ENCODE results near the gene SPIB.

Gene SPIB

DNA sequence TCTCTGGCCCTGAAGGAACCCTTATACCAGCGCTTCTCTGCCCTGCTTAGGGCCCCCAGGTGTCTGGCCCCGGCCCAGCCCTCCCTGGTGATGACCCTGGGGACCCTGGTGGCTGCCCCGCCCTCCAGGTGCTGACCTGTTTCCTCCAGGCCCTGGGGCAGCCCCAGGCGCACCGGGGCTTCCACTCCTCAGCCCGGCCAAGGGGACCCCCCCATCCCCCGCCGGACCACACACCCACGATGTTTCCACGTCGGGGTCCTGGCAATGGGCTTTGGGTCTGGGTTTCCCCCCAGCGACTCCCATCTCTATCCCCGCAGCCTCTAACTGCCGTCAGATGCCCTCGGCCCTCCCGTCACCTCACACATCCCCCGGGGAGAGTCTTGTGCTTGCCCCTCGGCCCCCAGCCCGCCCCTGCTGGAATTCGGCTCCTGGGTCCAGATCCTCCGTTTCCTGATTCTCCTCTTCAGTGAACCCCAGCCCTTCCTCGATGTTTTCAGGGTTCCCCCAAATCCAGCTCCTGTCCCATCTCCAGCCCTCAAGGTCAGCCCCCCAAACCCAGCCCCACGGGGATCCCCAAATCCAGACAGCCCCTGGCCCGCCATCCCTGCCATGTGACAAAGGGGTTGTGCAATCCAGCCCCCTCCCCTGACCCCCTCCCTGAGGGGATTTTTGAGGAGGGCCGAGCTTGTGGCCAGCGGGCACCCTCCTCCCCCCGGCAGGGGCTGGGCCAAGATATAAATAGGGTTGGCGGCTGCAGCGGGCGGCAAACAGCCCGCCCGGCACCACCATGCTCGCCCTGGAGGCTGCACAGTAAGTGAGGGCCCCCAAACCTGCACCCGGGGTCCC, at the start of gene SPIB:
Gene SPIB, plus strand, starts transcription at position 763 of the 846 bp plus-strand sequence. Its CDS starts 25 bp downstream, at position 788.
- peak within 1 kb of the TSS; percentile 66 for H3K4me3 ChIP-seq
- peak; percentile 82 for TF ChIP-seq Cebpa-rat (IDR thresholded peaks at IDR 0.05)
- H3K27ac ChIP-seq = peak within 1 kb of the TSS; percentile 84

GRCh38 chr19:50371914-50372475, 46.7 kb upstream of the SPIB start:
- TF ChIP-seq Cebpa-rat (IDR thresholded peaks at IDR 0.05) = no peak
- H3K9me3 ChIP-seq = no peaks in the 10 kb centered on the region
- H3K4me2 ChIP-seq = 0 out of 2 replicates have a peak overlapping the region, but pooled peaks have one; percentile 2
- H3K4me1 ChIP-seq = peaks cover 65% of the 10 kb centered on the region
- no peaks in the 10 kb centered on the region for H3K27me3 ChIP-seq
- H3K9ac ChIP-seq = no peak overlapping the region
- H3K4me3 ChIP-seq = no peak overlapping the region
- H4K20me1 ChIP-seq = peaks cover under 1% of the 10 kb centered on the region; the same call in 1 of the 2 replicates
- H3K36me3 ChIP-seq = no peaks in the 10 kb centered on the region
- no peak overlapping the region for H3K27ac ChIP-seq

More for the DNA sequence above, at the start of gene SPIB:
- H3K9ac ChIP-seq = peak within 1 kb of the TSS; percentile 76
- no peaks in the 10 kb centered on the region for H4K20me1 ChIP-seq
- peak within 1 kb of the TSS; percentile 93 for H3K4me2 ChIP-seq
- no peaks in the 10 kb centered on the region for H3K27me3 ChIP-seq
- peaks cover 27% of the 10 kb centered on the region for H3K36me3 ChIP-seq
- no peaks in the 10 kb centered on the region for H3K9me3 ChIP-seq
- H3K4me1 ChIP-seq = peaks cover 86% of the 10 kb centered on the region

DNA sequence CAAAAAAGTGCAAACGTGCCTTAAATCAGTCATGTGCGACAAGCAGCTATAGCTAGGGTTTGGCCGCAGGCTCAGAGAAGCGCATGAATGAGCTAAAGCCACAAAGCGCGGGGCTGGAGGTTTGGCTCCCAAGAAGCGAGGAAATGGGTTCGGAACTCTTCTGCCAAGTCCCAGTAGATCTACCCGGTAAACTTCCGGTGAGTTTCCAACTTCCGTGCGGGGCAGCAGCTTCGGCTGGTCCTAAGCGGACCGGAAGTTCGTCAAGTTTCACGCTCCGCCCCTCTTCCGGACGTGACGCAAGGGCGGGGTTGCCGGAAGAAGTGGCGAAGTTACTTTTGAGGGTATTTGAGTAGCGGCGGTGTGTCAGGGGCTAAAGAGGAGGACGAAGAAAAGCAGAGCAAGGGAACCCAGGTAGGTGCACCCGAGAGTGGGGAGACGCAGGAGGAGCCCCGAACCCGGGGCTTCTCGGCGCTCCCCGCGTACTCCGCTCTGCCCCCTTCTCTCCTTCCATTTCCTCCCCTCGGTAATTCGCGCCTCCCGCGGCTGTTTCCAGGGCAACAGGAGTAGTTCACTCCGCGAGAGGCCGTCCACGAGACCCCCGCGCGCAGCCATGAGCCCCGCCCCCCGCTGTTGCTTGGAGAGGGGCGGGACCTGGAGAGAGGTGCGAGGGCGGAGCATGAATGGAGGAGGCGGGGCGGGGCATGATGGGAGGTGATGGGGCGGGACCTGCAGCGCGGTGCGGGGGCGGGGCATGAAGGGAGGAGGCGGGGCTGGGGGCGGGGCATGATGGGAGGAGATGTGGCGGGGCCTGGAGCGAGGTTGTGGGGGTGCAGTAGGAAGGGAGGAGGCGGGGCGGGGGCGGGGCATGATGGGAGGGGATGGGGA, 42.3 kb upstream of the SPIB start, which contains the start of gene NR1H2:
Gene NR1H2, plus strand, starts transcription at position 292 of the 885 bp plus-strand sequence. CDS start 1,149 bp downstream, outside the sequence.
- Histone ChIP-seq H3K36me3 (peaks cover 42% of the 10 kb centered on the region), H3K4me2 (peak within 1 kb of the TSS; percentile 65), H3K9me3 (no peaks in the 10 kb centered on the region), H3K4me3 (peak within 1 kb of the TSS; percentile 81), H3K4me1 (peaks cover 41% of the 10 kb centered on the region), H3K27ac (peak within 1 kb of the TSS; percentile 95), H3K9ac (peak within 1 kb of the TSS; percentile 91), H3K27me3 (no peaks in the 10 kb centered on the region), H4K20me1 (peaks cover 42% of the 10 kb centered on the region)
- no peak for TF ChIP-seq Cebpa-rat (IDR thresholded peaks at IDR 0.05)

DNA sequence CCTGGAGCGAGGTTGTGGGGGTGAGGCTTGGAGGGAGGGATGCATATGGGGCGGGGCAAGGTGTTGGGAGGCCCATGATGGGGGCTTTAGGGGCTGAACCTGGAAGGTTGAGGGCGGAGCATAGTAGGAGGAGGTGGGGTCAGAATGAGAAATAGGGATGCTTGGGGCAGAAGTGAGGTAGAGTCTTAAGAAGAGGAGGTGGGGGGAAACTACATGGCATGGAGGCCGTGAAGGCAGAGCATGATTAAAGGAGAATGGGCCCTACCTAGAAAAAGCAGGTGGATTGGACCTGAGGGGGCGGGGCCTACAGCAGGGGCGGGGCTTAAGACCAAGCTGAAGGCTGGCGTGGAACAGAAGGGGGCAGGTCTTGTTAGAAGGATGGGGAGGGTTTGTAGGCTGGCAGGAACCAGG, 41.7 kb upstream of the SPIB start:
- H3K36me3 ChIP-seq = peaks cover 48% of the 10 kb centered on the region
- no peak for TF ChIP-seq Cebpa-rat (IDR thresholded peaks at IDR 0.05)
- H3K27ac ChIP-seq = no peak overlapping the region
- no peak overlapping the region for H3K9ac ChIP-seq
- peaks cover 38% of the 10 kb centered on the region for H3K4me1 ChIP-seq
- H3K27me3 ChIP-seq = no peaks in the 10 kb centered on the region
- H4K20me1 ChIP-seq = peaks cover 42% of the 10 kb centered on the region
- no peak overlapping the region for H3K4me3 ChIP-seq
- H3K9me3 ChIP-seq = no peaks in the 10 kb centered on the region
- H3K4me2 ChIP-seq = peak overlapping the region; percentile 9; the same call in 1 of the 2 replicates

- Histone ChIP-seq H4K20me1 (peaks cover 42% of the 10 kb centered on the region), H3K27me3 (no peaks in the 10 kb centered on the region), H3K4me2 (peak overlapping the region; percentile 9; the same call in 1 of the 2 replicates), H3K27ac (no peak overlapping the region), H3K9ac (no peak overlapping the region), H3K9me3 (no peaks in the 10 kb centered on the region), H3K4me3 (no peak overlapping the region), H3K36me3 (peaks cover 53% of the 10 kb centered on the region), H3K4me1 (peaks cover 33% of the 10 kb centered on the region)
- TF ChIP-seq Cebpa-rat (IDR thresholded peaks at IDR 0.05) = no peak
Measured at GRCh38 chr19:50377517-50377916, 41.2 kb upstream of the SPIB start.

DNA sequence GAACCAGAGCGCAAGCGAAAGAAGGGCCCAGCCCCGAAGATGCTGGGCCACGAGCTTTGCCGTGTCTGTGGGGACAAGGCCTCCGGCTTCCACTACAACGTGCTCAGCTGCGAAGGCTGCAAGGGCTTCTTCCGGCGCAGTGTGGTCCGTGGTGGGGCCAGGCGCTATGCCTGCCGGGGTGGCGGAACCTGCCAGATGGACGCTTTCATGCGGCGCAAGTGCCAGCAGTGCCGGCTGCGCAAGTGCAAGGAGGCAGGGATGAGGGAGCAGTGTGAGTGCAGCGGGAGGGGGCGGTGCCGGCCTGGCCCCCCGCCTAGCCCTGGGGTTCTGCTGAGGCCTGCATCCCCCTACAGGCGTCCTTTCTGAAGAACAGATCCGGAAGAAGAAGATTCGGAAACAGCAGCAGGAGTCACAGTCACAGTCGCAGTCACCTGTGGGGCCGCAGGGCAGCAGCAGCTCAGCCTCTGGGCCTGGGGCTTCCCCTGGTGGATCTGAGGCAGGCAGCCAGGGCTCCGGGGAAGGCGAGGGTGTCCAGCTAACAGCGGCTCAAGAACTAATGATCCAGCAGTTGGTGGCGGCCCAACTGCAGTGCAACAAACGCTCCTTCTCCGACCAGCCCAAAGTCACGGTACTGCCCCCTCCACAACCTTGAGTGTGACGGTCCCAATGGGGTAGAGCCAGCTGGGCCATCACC, 40.4 kb upstream of the SPIB start:
- H3K27ac ChIP-seq = no peak overlapping the region
- H3K27me3 ChIP-seq = no peaks in the 10 kb centered on the region
- H4K20me1 ChIP-seq = peaks cover 42% of the 10 kb centered on the region
- no peak overlapping the region for H3K4me2 ChIP-seq
- no peak overlapping the region for H3K4me3 ChIP-seq
- no peaks in the 10 kb centered on the region for H3K9me3 ChIP-seq
- no peak overlapping the region for H3K9ac ChIP-seq
- H3K4me1 ChIP-seq = peaks cover 29% of the 10 kb centered on the region
- TF ChIP-seq Cebpa-rat (IDR thresholded peaks at IDR 0.05) = no peak
- peaks cover 61% of the 10 kb centered on the region for H3K36me3 ChIP-seq

DNA sequence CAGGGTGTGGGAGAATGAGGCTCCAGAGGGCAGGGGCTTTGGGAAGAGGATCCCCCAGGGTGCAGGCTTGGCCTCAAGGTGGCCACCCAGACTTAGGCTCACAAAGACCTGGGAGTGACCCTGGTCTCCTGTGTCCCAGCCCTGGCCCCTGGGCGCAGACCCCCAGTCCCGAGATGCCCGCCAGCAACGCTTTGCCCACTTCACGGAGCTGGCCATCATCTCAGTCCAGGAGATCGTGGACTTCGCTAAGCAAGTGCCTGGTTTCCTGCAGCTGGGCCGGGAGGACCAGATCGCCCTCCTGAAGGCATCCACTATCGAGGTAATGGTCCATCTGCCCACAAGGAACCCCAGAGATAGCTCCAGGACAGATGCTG, 39.9 kb upstream of the SPIB start:
- Histone ChIP-seq H3K4me1 (peaks cover 30% of the 10 kb centered on the region), H3K9me3 (no peaks in the 10 kb centered on the region), H3K27ac (no peak overlapping the region), H3K4me2 (no peak overlapping the region), H4K20me1 (peaks cover 42% of the 10 kb centered on the region), H3K4me3 (no peak overlapping the region), H3K27me3 (no peaks in the 10 kb centered on the region), H3K36me3 (peaks cover 62% of the 10 kb centered on the region), H3K9ac (no peak overlapping the region)
- TF ChIP-seq Cebpa-rat (IDR thresholded peaks at IDR 0.05) = no peak

DNA sequence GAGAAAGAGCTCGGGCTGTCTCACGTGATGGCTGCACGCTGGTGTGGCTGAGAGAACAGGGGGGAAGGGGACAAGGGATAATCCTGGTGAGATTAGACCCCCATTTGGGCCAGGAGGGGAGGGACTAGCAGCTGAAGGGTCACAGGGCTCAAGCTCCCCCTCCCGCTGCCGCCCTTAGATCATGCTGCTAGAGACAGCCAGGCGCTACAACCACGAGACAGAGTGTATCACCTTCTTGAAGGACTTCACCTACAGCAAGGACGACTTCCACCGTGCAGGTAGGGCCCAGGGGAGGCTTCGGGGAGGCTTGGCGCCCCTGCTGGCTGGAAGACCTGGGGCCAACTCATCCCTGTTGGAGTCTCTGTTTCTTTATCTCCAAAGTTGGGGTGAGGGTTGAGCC, 39.1 kb upstream of the SPIB start:
- peaks cover 22% of the 10 kb centered on the region for H3K4me1 ChIP-seq
- no peaks in the 10 kb centered on the region for H3K27me3 ChIP-seq
- H3K9me3 ChIP-seq = no peaks in the 10 kb centered on the region
- peaks cover 42% of the 10 kb centered on the region for H4K20me1 ChIP-seq
- no peak overlapping the region for H3K27ac ChIP-seq
- H3K4me2 ChIP-seq = no peak overlapping the region
- TF ChIP-seq Cebpa-rat (IDR thresholded peaks at IDR 0.05) = no peak
- H3K4me3 ChIP-seq = no peak overlapping the region
- H3K9ac ChIP-seq = no peak overlapping the region
- H3K36me3 ChIP-seq = peaks cover 62% of the 10 kb centered on the region

DNA sequence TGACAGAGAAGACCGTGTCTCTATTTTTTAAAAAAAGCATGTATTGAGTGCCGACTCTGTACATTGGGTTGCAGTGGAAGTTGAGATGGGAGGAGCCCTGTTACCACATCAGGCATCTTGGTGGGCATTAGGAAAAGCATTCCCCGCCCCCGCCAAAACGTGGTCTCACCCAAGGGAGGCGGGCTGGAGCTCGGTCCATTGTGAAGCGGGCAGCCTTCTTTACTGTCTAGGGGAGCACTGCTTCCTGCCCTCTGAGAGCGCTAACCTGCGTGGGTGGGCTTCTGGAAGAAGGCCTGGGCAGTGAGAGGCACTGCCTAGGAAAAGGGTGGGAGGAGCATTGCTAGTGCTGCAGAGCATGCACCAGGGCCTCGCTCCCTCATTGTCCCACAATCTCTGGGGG, 38.6 kb upstream of the SPIB start:
- H3K4me2 ChIP-seq = no peak overlapping the region
- no peak overlapping the region for H3K4me3 ChIP-seq
- TF ChIP-seq Cebpa-rat (IDR thresholded peaks at IDR 0.05) = no peak
- no peaks in the 10 kb centered on the region for H3K9me3 ChIP-seq
- peaks cover 45% of the 10 kb centered on the region for H4K20me1 ChIP-seq
- no peak overlapping the region for H3K9ac ChIP-seq
- no peaks in the 10 kb centered on the region for H3K27me3 ChIP-seq
- H3K4me1 ChIP-seq = peaks cover 20% of the 10 kb centered on the region
- peaks cover 62% of the 10 kb centered on the region for H3K36me3 ChIP-seq
- H3K27ac ChIP-seq = no peak overlapping the region

Measured in BLaER1 (cell line).